8988T (cell line): ENCODE results near the gene BAIAP2L2.

Source experiments
- DNase-seq: peaks from one replicate; pipeline ENCODE4 v3.0.0; 2011

Gene BAIAP2L2

DNA sequence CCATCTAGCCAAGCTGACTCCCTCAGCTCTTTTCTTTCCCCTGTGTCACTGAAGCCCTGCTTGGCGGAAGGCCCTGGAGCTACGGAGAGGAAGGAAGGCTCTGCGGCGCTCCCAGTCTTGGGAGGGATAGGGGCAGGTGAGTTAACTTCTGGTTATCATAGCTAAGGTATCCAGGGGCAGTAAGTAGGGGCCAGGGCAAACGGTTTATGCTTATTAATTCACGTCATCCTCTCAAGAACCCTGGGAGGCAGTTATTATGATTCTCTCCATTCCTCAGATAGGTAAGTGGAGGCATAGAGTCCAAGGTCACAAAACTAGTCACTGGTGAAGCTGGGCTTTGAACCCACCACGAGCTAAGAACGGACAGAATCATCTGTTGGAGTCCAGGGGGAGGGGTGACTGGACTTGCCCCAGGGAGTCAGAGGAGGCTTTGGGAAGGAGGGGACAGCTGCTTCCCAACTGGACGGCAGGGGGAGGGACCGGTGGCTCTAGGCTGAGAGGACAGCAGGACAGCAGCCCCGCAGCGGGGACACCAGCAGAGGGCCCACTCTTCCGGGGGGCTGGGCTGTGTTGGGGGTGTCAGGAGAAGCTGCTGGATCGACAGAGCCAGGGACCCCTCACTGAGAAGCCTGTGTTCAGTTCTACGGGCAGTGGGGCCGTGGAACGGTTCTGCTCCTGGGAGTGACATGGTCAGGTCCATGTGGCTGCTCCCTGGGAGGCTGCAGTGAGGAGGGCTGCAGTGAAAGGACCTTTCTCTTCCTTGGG, 3.5 kb downstream of the BAIAP2L2 start:
- no peak for DNase-seq

DNA sequence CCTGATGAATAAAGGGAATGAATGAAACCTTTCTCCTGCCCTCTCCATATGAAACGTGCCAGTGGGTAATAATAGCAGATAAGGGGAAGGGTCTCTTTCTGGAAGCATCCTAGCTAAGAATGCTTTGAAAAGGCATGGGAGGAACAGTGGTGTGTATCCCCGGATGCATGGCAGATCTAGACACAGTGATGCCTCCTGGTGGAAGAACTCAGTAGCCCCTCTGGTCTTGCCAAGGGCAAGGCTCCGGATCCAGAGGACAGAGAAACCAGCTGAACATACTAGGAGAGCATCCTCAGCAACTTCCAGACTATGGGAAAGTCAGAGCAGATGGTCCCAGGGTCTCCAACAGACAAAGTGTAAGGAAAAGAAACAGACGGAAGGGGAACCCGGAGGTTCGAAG, 6.4 kb downstream of the BAIAP2L2 start:
- no peak for DNase-seq

DNA sequence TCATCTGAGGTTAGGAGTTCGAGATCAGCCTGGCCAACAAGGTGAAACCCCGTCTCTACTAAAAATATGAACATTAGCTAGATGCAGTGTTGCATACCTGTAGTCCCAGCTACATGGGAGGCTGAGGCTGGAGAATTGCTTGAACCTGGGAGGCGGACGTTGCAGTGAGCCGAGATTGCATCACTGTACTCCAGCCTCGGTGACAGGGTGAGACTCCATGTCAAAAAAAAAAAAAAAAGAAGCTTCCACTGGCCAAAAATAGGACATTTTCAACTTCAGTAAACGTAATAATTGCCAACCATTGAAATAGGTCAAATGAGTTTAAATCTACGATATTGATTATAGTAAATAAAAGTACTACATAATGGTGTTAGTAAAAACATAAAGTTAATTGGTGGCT, 6.8 kb downstream of the BAIAP2L2 start:
- DNase-seq, result no peak

DNA sequence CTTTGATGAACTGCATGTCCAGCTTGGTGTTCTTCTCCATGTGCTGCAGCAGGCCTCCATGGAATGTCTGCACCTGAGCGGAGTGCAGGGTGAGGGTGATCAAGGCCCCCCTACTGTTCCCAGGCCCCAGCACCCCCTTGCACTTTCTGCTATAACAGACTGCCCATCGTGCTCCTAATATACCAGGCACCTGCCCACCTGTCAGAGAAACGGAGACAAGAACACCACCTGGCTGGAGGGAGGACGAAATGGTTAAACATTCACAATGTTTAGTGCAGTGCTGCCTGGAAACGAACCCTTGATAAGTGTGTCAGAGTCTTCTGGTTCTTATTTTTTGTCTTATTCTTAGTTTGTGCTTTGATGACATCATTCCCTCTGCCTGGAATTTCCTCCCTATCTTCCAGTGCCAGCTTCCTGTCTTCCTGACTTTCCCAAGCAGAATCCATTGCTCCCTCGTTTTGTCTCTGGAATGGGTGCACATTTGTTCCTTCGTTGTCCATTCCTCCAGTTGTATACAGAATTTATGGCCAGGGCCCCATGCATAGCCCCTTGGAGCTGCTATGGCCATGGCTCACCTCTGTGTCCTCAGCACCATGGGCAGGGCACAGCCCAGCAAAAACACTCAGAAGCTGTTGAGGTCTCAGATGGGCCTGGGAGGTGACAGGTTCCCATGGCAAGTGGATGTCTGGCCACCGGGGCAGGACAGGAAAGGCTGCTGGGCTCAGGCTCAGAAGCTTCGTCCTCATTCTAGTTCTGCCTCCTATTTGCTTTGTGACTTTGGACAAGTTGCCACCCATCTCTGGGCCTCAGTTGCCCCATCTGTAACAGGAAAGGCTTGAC, 11.9 kb downstream of the BAIAP2L2 start:
- DNase-seq, result no peak

DNA sequence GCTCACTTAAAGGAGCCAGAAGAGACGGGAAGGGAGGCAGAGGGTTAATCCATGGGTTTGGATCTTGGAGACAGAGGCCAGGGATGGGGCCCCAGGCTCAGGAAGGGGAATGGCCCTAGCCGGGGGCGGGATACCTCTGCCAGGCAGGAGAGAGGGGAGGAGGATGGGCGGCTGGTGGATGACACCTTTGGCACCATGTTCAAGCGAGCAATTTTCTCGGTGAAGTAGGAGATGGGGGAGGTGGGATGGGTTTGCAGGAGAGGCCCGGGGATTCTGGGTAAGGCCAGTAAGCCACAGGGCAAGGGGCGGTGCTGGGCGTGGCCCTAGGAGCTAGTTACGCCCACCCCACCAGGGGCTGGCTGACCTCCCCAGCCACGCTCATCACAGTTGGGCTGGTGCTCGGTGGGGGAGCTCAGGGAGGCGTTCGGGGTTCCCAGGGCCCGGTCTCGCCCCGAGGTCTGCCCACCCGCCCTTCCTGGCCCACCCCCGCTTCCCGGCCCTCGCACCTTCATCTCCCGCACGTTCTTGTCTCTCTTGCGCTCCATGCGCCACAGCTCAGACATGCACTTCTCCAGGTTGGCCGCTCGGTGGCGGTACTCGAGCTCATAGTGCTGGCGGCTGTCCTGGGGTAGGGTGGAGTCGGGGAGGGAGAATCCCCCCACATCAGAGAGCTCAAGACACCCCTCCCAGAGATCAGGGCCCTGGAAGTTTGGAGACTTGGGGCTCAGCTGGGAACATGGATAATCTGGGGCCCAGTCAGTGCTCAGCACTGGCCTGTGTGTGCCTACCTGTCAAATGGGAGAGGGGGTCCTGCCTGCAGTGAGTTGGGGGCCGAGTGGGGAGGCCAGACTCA, 12.7 kb downstream of the BAIAP2L2 start:
- peak; percentile 72 for DNase-seq

DNA sequence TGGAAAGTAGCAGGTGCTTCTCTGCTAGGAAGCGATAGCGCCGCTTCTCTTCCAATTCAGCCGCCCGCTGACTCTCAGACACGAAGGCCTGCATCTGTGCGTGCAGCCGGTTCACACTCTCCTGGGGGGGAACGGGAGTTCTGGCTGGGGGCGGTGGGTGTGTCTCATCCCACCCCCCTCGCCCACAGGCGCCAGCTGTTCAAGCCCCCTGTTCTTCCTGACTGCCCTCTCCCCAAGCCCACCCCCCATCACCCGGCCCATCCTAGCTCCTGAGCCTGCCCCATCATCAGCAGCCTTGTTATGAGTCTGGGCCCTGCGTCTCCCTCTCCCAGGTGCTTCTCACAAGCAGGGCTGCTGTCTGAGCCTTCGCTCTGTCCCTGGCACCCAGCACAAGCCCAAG, 13.4 kb downstream of the BAIAP2L2 start:
- DNase-seq, result no peak

DNA sequence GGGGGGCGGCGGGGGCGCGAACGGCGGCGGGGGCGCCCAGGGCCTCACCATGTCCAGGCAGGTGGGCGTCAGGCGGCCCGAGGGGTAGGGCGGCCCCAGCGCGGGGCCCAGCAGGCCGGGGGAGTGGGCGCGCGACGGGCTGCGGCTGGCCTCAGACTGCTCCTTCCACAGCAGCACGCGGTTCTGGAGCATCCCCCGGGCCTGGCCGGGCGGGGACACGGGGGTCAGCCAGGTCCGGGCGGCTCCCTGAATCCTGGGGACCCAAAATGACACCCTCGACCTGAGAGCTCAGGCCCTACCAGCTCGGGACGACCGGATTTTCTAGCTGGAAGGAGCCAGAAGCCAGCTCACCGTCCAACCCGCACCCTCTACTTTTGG, 21.0 kb downstream of the BAIAP2L2 start:
- DNase-seq, result no peak

DNA sequence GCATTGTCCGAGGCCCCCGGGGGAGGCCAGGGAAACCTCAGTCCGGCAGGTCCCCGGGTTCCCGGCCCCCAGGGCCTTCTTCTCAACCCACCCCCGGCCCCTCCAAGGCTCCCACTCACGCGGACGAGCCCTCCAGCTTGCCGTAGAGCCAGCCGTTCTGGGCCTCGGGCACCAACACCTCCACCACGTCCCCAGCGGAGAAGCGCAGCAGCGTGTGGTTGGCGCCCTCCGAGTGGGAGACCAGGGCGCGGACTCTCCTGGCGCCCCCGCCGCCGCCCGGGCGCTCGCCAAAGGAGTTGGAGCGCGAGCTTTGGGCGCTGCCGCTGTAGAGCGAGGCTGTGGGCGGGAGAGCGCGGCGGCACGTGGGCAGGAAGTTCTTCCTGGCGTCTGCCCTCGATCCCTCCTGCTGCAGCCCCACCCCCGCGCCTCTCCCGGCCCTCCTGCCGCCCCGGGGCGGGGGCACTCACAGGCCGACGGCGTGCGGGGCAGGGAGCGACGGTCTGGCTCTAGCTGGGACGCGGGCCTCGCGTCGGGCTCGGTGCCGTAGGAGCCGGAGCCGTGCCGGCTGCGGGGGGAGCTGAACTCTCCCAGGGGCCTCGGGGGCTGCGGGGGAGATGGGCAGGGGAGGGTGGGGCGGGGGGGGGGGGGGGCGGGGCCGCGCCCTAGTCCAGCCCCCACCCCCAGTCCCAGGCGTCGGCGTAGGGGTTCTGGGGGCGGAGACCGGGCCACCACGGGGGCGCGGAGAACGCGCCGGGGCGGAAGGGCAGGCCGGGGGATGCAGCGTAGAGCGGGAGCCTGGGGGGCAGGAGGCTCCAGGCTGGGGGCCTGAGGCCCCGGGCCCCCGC, 21.6 kb downstream of the BAIAP2L2 start:
- DNase-seq, result no peak

DNA sequence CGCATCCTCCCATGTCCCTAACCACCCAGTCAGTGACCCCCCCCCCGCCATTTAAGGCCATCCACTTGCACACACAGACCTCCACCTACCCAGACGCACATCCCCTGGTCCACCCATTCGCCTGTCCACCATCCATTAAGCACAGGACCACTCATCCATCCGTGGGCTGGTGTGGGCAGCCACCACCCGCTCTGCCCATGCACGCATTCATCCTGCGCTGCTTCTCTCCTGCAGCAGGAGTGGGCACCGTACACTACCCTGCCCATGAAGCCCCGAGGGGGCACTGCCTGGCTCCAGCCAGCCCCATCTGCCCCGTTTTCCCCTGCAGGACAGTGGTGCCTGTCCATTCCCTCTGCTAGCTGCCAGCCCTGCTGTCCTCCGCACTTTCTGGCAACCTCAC, 22.6 kb downstream of the BAIAP2L2 start:
- no peak for DNase-seq

DNA sequence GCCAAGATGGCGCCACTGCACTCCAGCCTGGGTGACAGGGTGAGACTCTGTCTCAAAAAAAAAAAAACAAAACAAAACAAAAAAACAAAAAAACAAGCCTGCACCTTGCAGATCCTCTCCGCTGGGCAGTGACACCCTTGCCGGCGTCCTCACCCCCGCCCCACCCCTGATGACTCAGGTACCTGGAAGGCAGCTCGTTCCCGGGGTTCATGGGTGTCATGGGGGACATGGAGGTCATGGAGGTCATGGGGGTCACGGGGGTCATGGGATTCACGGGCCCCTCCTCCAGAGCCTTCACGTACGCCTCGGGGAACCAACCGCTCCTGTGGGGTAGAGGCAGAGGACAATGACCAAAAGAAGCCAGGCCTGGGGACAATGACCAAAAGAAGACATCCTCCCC, 23.5 kb downstream of the BAIAP2L2 start:
- DNase-seq, result no peak

DNA sequence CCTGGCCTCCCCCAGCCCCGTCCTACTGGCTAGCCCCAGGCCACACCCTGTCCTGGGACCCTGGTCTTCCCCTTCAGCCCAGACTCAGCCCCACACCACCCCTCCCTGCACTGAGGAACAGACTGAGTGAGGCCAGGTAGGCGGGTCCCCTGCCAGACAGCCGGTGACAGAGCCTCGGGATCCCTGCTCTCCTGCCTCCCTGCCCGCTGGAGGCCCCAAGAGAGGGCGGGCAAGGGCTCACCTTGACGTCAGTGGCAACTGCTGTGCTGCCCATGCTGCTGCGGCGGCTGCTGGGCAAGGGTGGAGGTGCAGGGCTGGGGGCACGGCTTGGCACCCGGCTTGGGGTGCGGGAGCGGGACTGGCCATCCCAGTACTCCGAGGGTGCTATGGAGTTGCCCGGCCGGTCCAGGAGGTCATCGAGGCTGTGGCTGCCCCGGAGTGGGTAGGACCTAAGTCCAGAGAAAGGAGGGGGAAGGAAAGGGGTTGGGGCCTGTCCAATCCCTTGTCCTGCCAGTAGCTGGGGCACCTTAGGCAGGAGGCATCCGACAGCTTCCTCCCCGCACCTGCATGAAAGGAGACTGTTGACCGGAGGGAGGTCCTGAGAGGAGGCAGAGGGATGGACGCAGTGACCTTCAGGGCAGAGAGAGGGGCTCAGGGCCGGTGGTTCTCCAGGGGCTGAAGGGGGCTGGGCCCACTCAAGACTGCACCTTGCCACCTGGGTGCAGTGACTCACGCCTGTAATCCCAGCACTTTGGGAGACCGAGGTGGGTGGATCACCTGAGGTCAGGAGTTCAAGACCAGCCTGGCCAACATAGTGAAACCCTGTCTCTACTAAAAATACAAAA, 24.3 kb downstream of the BAIAP2L2 start:
- no peak for DNase-seq

DNA sequence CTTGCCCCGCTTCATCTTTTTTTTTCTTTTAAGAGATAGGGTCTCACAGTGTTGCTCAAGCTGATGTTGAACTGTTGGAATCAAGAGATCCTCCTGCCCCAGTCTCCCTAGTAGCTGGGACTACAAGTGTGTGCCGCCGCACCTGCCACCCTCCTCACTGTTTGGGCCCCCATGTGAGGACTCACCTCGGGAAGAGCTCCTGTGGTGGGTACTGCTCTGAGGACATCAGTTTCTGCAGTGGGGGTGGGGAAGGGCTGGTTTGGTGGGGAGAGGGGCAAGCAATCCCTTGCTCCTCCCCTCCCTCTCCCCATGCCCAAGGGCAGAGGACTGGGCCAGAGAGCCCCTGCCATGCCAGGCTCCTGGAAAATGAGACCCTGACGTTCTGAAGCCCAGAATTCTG, 25.0 kb downstream of the BAIAP2L2 start:
- no peak for DNase-seq

DNA sequence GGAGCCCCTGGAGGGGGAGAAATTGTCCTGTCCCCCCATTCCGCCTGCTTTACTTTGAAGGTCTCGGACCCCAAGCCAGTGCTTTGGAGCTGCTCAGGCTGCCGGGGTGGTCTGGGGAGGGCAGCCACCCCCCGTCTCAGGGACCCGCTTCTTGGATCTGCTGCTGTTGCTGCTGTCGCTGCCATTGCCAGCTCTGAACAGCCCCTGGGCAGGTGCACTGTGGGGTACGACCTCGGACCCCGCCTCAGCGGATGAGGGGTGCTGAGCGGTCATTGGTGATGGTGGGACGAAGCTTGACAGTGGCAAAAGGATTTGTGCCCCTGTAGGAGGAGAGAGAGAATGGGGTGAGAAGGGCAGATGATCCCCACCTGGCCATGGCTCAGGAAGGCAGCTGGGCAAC, 25.4 kb downstream of the BAIAP2L2 start:
- DNase-seq, result no peak

DNA sequence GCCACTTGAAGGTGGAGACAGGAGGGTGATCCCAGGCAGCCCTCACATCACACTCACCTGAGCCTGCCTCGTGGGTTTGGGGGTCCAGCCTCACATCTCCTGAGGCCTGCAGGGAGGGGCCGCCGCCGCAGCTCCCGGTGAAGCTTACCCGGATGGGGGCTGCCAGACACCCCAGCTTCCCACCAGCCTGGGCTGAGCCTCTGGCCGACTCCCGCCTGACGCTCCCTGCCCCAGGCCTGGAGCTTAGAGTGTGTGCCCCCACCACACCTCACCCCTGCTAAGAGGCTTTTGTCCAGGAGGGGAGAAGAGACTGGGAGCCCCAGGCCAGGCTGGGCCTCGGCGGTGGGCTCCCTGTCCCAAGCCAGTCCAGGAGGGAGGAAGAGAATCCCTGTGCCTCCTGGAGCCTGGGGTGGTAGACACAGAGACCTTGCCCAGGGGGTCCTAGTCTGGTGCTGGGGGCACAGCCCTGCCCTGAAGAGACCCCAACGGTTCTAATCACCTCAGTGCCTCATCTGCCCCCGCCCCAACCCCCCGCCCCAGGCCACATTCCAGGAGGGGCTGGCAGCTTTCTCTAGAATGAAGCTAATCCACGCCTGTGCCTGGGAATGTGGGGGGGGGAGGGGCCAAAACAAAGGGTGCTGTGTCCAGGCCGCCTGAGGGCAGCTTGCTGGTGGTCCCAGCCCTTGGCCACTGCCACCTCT, 26.4 kb downstream of the BAIAP2L2 start, which contains the start of gene SLC16A8:
Gene SLC16A8 (minus strand): TSS at position 254 of the 701 bp plus-strand sequence. CDS start 1,311 bp downstream, outside the sequence.
- no peak for DNase-seq

DNA sequence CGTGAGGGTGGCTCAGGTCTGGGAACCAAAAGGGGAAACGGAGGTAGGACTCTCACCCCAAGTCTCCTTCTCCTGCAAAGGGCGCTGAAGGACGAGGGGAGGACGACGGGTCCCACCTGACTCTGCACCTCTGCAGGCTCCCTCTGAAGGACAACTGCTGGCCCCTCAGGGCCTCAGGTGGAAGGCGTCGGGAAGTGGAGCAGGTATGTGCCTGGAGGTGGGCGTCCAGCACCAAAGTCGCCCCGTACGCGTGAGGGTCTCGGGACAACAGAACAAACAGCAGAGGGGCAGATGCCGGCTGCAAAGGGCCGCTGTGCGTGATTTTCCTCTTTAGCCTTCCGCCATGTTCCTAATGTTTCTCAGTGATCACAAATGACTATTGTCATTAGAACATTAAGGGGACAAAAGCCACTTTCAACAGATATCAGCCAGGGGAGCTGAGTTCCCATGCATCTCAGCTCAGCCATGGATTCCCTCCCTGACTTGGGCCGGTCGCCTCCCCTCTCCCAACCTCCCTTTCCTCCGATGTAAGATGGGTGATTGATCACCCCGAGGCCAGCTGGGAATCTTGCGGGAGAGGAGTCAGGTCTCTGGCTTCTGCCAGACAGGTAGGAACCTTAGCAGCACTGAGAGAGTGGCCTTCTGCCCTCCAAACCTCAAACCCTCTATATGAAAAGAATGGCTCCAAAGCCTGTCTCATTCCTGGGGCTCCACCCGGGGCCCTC, 27.3 kb downstream of the BAIAP2L2 start:
- no peak for DNase-seq

DNA sequence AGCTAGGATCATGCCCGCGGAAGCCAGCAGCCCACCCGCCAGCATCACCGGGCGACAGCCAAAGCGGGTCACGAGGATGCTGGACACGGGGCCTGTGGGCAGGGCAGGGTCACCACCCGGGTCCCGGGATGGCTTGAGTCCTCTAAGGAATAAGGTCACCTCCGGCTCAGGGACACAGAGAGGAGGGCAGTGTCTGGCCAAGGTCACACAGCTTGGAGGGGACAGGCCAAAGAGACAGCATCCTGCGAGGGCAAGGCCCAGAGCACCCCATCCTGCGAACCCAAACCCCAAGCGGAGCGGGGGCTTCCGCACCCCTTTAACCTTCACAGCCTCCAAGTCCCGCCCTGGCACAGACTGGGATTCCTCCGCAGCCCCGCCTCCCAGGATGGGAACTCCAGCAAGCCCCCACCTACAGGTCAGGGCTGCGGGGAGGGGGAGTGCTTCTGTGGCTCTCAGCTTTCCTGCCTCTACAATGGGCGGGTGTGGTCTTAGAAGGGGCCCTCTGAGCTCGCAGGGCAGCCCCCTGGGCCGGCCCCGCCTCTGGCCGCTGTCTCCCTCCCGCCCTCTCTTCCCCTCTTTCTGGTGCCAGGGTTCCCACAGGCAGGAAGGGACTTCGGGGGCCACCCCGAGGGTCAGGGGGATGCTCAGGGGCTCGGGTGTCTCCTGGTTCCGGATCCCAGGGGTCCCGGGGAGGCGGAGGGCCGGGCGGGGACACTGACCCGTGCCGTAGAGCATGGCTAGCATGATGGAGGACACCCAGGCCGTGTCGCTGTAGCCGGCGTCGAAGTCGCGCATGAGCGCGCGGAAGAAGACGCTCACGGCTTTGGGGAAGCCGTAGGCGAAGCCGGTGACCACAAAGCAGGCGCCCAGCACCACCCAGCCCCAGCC, 28.3 kb downstream of the BAIAP2L2 start:
- no peak for DNase-seq

DNA sequence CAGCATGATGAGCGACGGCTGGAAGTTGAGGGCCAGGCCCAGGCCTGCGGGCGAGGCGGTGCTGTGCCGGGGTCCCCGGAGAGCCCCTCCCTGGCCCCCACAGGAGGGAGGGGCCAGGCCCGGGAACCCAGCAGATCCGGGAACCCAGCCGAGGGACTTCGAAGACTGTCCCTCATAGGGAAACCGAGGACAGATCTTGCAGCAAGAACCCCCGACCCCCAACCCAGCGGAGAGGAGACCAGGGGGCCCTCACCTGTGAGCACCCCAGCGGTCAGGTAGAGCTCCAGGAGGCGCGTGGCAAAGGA, 28.9 kb downstream of the BAIAP2L2 start:
- DNase-seq, result no peak

DNA sequence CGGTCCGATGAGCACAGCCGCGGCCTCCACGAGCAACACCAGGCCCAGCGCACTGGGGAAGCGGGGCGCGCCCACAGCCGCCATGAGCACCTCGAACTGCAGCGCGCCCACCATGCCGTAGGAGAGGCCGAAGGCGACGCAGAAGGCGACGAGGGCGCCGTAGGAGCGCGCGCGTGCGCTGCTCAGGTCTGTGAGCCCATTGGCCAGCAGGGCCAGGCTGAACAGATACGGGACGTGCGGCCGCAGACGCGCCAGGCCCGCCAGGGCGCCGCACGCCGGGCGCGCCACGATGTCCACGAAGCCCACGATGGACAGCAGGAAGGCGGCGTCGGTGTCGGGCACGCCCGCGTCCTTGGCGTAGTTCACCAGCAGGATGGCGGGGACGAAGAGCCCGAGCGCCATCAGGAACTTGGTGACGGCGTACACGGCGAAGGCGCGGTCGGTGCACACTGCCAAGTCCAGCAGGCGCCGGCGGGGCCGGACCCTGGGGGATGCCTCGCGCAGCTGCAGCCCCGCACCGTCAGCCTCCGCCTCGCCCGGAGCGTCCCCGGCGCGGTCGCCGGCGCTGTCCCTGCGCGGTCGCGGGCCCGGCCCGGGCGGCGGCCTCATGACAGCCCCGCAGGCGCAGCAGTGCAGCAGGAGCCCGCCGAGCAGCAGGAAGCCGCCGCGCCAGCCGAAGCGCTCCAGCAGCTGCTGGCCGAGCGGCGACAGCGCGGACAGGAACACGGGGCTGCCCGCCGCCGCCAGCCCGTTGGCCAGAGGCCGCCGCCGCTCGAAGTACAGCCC, 29.4 kb downstream of the BAIAP2L2 start:
- DNase-seq, result no peak
